ENCODE data around the gene CDHR4.
"Not testable (repeated sequence)": the region's sequence is repeated elsewhere in the genome, so short reads cannot be mapped to it uniquely, and the experiment has no call there.

The CDHR4 gene

GRCh38 chr3:49748874-49749273 lies 50.8 kb downstream of the CDHR4 start:
- peaks cover 18% of the 10 kb centered on the region for H3K36me3 Mint-ChIP-seq (ENCODE audit: low read depth)
- H3K9me3 Mint-ChIP-seq, DNase-seq, H3K27ac Mint-ChIP-seq, H3K27me3 Mint-ChIP-seq, ATAC-seq, H3K4me3 Mint-ChIP-seq, H3K4me1 Mint-ChIP-seq: not testable (repeated sequence)

DNA sequence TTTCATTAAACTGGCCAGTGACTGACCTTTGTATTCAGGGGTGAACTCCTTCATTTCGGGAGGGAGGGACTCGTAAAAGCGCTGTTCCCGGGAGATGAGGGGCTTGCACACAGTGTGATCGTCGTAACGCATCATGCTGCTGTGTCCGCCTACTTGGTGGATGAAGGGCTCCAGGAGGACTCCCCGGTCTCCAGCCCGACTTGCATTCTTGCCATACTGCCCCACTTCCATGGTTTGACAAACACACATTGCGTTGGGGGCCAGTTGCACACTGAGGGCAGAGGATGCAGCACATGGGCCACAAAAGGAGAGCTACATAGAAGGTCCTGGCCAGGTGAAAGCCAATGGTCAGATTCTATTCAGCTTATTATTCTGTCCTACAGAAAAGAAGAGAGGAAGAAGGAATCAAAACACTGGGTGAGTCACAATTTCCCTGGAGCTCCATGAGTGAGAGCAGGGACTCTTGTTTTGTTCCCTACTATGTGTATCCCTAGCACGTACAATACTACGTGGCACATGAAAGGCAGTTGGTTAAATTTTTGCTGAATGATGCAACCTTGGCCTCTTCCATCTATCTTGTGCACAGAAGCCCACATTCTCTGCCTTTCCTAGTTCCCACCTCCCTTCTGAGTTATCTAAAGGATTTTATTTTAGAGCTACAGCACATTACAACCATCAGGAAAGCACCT lies 51.7 kb downstream of the CDHR4 start:
- H3K9me3 Mint-ChIP-seq = no peaks in the 10 kb centered on the region
- H3K4me3 Mint-ChIP-seq = no peak overlapping the region
- peaks cover 16% of the 10 kb centered on the region for H3K36me3 Mint-ChIP-seq (ENCODE audit: low read depth)
- DNase-seq (no peak), ATAC-seq (no peak)
- no peaks in the 10 kb centered on the region for H3K27me3 Mint-ChIP-seq
- no peaks in the 10 kb centered on the region for H3K4me1 Mint-ChIP-seq
- no peak overlapping the region for H3K27ac Mint-ChIP-seq

DNA sequence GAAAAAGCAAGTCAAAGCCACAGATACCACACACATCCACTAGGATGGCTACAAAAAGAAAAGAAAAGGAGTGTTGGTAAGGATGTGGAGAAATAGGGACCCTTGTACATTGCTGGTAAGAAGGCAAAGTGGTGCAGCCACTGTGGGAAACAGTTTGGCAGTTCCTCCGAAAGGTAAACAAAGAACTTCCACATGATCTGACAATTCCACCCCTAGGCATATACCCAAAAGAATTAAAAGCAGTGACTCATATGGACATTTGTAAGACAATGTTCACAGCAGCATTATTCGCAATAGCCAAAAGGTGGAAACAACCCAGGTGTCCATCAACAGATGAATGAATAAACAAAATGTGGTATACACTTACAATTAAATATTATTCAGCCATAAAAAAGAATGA lies 53.7 kb downstream of the CDHR4 start:
- Mint-ChIP-seq H3K27ac (no peak overlapping the region), H3K9me3 (no peaks in the 10 kb centered on the region), H3K36me3 (ENCODE audit: low read depth) (peaks cover 16% of the 10 kb centered on the region), H3K4me3 (no peak overlapping the region), H3K4me1 (no peaks in the 10 kb centered on the region), H3K27me3 (no peaks in the 10 kb centered on the region)
- ATAC-seq (no peak), DNase-seq (no peak)

Data from activated naive CD8-positive, alpha-beta T cell treated with anti-CD3 and anti-CD28 coated beads, Interleukin-2, amount 50 U/mL, for 24 hours (primary cell).